PFSK-1 (cell line): Measurements from ENCODE around the gene STXBP3.

Source experiments
- POLR2AphosphoS5 ChIP-seq: IDR thresholded peaks from 2 replicates; pipeline ENCODE4 v1.6.1; 2012; ENCODE audit warnings: low read depth, mild to moderate bottlenecking, control low read depth, low read length, moderate library complexity
- SIN3A ChIP-seq: IDR thresholded peaks from 2 replicates; pipeline ENCODE4 v1.6.1; 2012; ENCODE audit warnings: mild to moderate bottlenecking, low read length, moderate library complexity, borderline replicate concordance; ENCODE audit not compliant: insufficient read depth
- TAF1 ChIP-seq: IDR thresholded peaks from 2 replicates; pipeline ENCODE4 v1.6.1; 2012; ENCODE audit warnings: low read length, control low read depth, borderline replicate concordance; ENCODE audit not compliant: insufficient read depth

DNA sequence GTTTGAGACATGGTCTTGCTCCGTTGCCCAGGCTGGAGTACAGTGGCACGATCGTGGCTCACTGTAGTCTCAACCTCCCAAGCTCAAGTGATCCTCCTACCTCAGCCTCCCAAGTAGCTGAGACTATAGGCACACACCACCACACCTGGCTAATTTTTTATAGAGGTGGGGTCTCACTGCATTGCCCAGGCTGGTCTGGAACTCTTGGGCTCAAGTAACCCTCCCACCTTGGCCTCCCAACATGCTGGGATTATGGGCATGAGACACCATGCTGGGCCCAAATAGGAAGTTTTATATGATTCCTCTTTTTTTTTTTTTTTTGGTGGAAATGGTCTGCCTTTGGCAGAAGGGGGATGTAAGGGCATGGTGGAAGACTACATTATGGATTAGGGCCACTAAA, 39.8 kb upstream of the STXBP3 start:
- TF ChIP-seq POLR2AphosphoS5: no peak
- no peak for TF ChIP-seq TAF1
- TF ChIP-seq SIN3A: no peak
